NOMO-1 (cell line): ENCODE measurements around the gene PPARA.
"Not testable (repeated sequence)": the region's sequence is repeated elsewhere in the genome, so short reads cannot be mapped to it uniquely, and the experiment has no call there.

Experiments used
- DNase-seq, 2 experiments: peaks; one replicate each; lab custom pipeline; 2025; ENCODE audit not compliant: unreplicated experiment in 2 of 2; lab: John Stamatoyannopoulos, UW

The PPARA gene

GRCh38 chr22:46165977-46166376 is 15.7 kb downstream of the PPARA start:
- no peak for DNase-seq

- no peak for DNase-seq
These were observed 19.3 kb downstream of the PPARA start for GRCh38 chr22:46169628-46170027.

- DNase-seq = no peak
These were observed 21.6 kb downstream of the PPARA start for GRCh38 chr22:46171940-46172339.

GRCh38 chr22:46172522-46173110 is 22.3 kb downstream of the PPARA start:
- no peak for DNase-seq

DNA sequence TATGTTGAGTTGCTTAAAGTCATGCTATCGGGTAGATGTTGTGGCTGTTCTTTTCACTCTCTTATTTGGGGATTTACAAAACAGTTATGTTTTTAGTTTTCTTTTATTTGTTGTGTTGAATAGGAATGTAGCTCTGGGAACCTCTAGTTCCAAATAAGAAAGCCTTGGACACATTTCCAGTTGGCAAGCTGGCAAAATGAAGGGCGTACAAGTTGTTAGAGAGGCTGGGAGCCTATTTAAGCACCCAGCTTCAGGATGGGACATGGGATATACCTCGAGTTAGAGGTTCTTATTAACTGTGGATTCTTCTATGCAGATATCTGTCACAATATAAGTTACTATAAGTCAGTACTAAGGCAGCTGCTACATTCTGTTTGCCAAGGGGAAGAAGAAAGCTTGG is 22.8 kb downstream of the PPARA start:
- no peak for DNase-seq

- no peak for DNase-seq
These were observed 25.3 kb downstream of the PPARA start for GRCh38 chr22:46175631-46176030.

GRCh38 chr22:46176508-46177003 is 26.2 kb downstream of the PPARA start:
- DNase-seq = no peak

DNA sequence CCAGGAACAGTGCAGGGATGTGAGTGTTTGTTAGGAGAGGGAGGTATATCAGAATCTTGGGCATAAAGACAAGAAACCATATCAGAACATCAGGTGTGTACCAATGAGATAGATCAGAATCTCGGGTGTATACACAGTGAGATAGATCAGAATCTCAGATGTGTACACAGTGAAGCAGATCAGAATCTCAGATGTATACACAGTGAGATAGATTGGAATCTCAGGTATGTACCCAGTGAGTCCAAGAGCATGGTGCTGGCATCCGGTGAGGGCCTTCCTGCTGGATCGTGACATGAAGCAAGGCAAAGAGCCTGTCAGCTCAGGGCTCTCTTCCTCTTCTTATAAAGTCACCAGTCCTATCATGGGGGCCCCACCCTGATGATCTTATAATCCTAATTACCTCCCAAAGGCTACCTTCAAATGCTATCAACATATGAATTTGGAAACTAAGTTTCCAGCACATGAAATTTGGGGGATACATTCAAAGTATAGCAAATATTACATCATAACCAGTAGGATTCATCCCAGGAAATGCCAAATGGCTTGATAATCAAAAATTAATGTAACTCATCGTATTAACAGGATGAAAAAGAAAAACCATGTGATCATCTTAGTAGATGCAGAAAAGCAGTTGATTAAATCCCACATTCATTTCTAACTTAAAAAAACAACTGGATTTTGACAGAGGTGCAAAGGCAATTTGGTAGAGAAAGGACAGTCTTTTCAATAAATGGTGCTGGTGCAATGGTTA is 28.6 kb downstream of the PPARA start:
- DNase-seq = no peak

DNA sequence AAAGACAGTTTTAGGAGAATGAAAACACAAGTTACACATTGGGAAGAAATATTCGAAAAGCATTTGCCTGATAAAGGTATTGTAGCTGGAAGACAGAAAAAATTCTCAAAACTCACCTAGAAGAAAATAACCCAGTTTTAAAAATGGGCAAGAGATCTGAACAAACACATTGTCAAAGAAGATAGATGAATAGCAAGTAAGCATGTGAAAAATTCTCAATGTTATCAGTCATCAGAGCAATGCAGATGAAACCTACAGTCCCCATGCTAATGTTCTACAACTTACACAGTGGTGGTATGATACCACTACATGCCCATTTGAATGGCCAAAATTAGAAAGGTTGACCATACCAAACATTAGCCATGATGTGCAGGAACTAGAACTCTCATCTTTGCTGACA is 29.4 kb downstream of the PPARA start:
- DNase-seq = no peak

DNA sequence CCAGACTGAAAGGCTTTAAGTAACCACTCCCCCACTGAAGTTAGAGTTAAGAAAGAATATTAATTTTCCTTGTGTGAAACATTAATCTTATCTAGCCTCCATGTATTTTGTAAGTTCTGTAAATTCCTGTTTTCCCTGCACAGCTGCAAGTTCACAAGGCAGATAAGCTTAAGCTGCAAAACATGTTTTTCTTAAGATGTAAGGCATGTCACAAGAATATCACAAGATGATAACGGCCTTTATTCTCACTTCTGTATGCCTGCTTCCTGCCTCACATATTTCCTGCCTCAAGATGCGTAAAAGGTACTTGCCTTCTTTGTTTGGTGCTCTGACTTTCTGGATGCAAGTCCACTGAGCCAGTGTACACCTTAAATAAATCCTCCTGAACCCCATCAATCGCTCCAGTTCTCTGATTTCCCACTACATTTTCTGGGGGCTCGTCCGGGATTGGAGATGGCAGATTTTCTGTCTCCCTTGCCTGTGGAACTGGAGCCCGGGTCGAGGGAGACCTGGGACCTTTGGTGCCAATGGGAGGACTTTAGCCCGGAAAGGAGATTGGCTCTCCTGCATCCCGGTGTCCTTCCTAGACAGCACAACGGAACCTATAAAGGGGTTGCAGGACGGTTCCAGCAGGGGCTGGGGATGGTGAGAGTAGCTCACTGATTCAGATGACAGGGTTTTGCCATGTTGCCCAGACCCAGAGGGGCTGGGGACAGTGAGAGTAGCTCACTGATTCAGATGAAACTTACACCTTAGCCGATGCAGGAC is 30.2 kb downstream of the PPARA start:
- DNase-seq = no peak

DNA sequence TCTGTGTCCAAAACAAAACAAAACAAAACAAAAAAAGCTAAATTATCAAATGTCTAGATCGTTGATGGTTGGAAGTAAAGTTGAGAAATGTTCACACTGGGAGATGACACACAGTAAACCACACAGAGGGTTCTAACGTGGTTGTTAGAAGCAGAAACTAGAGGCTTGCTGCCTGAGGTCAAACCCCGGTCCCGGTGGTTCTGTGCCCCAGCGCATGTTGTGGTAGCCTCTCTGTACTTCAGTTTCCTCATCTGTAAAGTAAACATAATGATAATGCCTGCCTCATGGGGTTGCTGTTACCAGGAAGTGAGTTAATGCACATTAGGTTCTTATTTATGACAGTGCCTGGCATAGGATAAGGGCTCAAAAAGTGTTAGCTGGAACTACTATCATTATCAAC is 33.4 kb downstream of the PPARA start:
- DNase-seq = no peak

DNA sequence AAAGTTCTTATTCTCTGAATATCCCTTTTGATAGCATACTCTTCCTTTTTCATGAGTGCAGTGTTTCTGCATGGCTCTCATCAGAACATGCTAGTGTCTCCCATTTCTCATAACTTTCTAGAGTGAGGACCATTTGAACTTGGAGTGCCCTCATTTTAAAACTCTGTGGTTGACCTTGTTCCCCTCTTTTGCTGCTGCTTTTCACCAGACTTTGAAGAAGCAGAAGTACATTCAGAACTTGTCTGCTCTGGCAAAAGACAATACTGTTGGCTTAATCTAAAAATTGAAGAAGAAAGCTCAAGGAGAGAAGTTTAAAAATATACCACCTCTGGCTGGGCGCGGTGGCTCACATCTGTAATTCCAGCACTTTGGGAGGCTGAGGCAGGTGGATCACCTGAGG is 35.0 kb downstream of the PPARA start:
- peak in 1 of 2 experiments; percentile 6 for DNase-seq

GRCh38 chr22:46187862-46188261 is 37.5 kb downstream of the PPARA start:
- DNase-seq = no peak

DNA sequence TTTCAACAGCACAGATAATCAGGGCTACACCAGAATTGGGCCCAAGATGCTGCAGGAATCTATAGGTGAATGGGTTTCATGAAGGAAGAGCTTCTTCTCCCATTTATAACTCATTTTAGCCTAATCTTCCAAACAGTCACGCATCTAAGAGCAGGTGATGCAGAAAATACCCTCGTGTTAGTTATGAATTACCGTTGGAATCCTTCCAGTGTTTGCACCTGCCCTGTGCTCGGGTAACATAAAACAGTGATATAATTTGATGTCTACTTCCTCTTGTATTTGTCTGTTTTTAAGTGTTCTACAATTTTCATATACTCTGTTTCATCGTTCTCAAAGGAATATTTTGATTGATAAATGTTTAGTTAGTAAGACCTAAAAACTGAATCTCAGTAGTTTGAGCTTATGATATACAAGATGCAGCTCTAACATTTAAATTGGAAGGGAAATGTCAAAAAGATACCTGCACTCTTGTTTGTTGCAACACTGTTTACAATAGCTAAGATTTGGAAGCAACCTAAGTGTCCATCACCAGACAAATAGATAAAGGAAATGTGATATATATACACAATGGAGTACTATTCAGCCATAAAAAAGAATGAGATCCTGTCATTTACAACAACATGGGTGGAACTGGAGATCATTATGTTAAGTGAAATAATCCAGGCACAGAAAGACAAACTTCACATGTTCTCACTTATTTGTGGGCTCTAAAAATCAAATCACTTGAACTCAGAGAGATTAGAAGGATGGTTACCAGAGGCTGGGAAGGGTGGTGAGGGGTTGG is 42.1 kb downstream of the PPARA start:
- no peak for DNase-seq

DNA sequence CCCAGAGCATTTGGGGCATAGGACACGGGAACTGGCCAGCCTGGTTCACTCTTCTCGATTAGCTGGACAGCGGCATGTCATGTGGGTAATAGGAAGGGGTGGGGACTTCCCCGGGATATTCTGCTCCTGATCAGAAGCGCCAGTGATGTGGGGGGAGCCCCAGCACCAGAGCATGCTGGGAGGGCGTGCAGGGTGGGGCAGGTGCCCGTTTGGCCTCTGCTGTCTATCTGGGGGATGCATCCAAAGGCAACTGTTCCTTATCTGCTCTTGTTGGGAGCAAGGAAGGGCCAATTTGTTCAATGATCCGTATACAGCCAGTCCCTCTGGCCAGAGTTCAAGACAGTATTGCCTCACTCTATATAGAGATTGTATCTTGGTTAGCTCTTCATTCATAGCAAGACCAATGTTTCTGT is 43.6 kb downstream of the PPARA start:
- DNase-seq = no peak

- no peak for DNase-seq
These were observed 45.3 kb downstream of the PPARA start for GRCh38 chr22:46195487-46196165.

GRCh38 chr22:46196278-46196677 is 46.0 kb downstream of the PPARA start:
- DNase-seq = no peak

GRCh38 chr22:46198274-46198673 is 47.9 kb downstream of the PPARA start:
- DNase-seq = no peak

DNA sequence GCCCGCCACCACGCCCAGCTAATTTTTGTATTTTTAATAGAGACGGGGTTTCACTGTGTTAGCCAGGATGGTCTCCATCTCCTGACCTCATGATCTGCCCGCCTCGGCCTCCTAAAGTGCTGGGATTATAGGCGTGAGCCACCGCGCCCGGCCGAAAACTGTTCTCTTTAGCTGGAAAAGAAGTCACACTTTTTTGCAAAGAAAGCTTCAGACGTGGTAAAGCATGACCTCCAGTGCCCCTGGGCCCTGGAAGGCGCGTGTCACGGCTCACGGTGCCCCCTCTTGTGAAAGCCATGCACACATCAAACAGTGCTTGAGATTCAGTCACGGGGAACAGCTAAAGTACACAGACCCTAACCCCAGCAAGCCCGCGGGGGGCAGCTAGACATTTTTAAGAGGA is 48.5 kb downstream of the PPARA start:
- DNase-seq = not testable (repeated sequence)

DNA sequence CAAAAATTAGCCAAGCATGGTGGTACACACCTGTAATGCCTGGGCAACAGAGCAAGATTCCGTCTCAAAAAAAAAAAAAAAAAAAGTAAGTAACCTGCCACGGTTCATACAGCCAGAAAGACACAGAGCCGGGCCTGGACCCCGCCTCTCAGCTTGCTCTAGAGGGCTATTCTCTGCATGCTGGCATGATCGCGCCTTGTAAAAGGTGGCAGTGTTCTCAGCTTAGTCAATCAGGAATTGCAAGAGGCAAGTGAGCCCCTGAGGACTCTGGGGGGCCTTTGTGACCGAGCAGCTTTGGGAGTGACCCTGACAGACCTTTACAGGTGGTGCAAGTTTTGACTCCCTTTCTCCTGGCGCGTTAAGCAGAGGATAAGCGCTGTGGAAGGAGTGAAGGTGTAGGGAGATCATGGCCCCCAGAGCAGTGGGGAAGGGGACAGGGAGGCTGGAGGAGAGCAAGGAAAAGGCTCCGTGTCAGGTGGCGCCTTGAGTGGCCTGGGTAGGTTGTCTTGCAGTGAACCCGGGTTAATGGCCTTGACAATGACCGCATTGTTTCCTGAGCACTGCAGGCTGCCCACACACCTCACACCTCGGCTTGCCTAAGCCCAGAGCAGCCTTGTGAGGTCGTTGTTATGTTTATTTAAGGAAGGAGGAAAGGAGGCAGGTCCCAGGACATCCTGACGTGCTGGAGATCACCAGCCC is 50.9 kb downstream of the PPARA start:
- no peak for DNase-seq
